GM12878 (cell line): ENCODE data around the gene RNF152. TPM values are rescaled to one million over a fixed set of nuclear protein-coding genes. Genes with fewer than 3 reads are reported as not detected.

Source experiments
- ATAC-seq: fragments of 200-7000 bp; cut with Tn5 transposase; 3 replicates; pipeline ENCODE4 v1.9.1; 2020; ENCODE audit warnings: mild to moderate bottlenecking, moderate library complexity
- BruUV-seq: library from RNA; stranded (reverse); fragments of 400-500 nt; replicated peaks from 2 replicates; lab custom pipeline; 2021; lab: Mats Ljungman, UMichigan
- CTCF ChIA-PET: fragments of 300-600 bp; sonication (Branson Sonifier 250); formaldehyde crosslinking; extraction: SDS; loops from one replicate; lab custom pipeline; 2021; ENCODE audit warnings: inconsistent platforms; lab: Yijun Ruan, JAX
- POLR2A ChIA-PET: fragments of 350-600 bp; formaldehyde crosslinking; extraction: SDS; loops from one replicate; lab custom pipeline; 2021; ENCODE audit warnings: inconsistent platforms; lab: Charles Lee
- RAD21 ChIA-PET: fragments of 300-600 bp; sonication (Branson Sonifier 250); formaldehyde crosslinking; loops from one replicate; lab custom pipeline; 2023; ENCODE audit warnings: antibody characterized with exemption; ENCODE audit not compliant: unreplicated experiment; lab: Charles Lee
- SMC1A ChIA-PET: fragments of 300-600 bp; sonication (Branson Sonifier 250); formaldehyde crosslinking; loops from one replicate; lab custom pipeline; 2023; ENCODE audit not compliant: unreplicated experiment, uncharacterized antibody; lab: Charles Lee
- DNase-seq: peaks from one replicate; pipeline ENCODE4 v3.0.0-alpha.2; 2011; ENCODE audit warnings: low read depth, low spot score
- FAIRE-seq: peaks from 3 replicates; lab custom pipeline; 2011; peaks lifted over from hg19 to GRCh38; lab: Jason Lieb, UNC
- H2AFZ ChIP-seq: 2 replicates; pipeline ENCODE4 v1.6.0; 2011; ENCODE audit warnings: low read depth, low read length, control low read depth; ENCODE audit not compliant: control insufficient read depth
- H3K27ac ChIP-seq: 2 replicates; pipeline ENCODE4 v1.5.1; 2011; ENCODE audit warnings: control low read depth; ENCODE audit not compliant: control insufficient read depth, insufficient read depth
- H3K27me3 ChIP-seq, 2 experiments: replicated peaks in 1 of 2; 2 replicates each; pipeline versions ENCODE4 v1.6.0 to v1.6.1; 2011; ENCODE audit warnings: low read length in 1 of 2; ENCODE audit not compliant: control insufficient read depth in 2 of 2, insufficient read depth in 2 of 2
- H3K36me3 ChIP-seq, 2 experiments: 2 replicates each; pipeline ENCODE4 v1.5.1; 2011; ENCODE audit warnings: low read length in 1 of 2; ENCODE audit not compliant: control insufficient read depth in 2 of 2, insufficient read depth in 2 of 2
- H3K4me1 ChIP-seq: 2 replicates; pipeline ENCODE4 v1.6.1; 2011; ENCODE audit warnings: mild to moderate bottlenecking, low read length, moderate library complexity, mixed read lengths; ENCODE audit not compliant: control insufficient read depth, insufficient read depth
- H3K4me2 ChIP-seq: 2 replicates; pipeline ENCODE4 v1.6.0; 2011; ENCODE audit warnings: control low read depth; ENCODE audit not compliant: control insufficient read depth, insufficient read depth
- H3K4me3 ChIP-seq: fragments of 200-600 bp; sonication (generic); 2 replicates; pipeline ENCODE4 v1.5.1; 2016
- H3K79me2 ChIP-seq: 2 replicates; pipeline ENCODE4 v1.6.0; 2011; ENCODE audit warnings: low read length; ENCODE audit not compliant: control insufficient read depth, insufficient read depth
- H3K9ac ChIP-seq: 2 replicates; pipeline ENCODE4 v1.8.0; 2011; ENCODE audit warnings: low read length, control low read depth, mixed read lengths; ENCODE audit not compliant: control insufficient read depth, insufficient read depth
- H3K9me3 ChIP-seq: replicated peaks from 3 replicates; pipeline ENCODE4 v1.5.1; 2011; ENCODE audit warnings: mild to moderate bottlenecking, low read length; ENCODE audit not compliant: control insufficient read depth, insufficient read depth
- H4K20me1 ChIP-seq: 2 replicates; pipeline ENCODE4 v1.6.0; 2011; ENCODE audit not compliant: control insufficient read depth, insufficient read depth
- CREB1 ChIP-seq: IDR thresholded peaks from 2 replicates; pipeline ENCODE4 v1.6.1; 2012; ENCODE audit warnings: low read depth, mild to moderate bottlenecking, inconsistent platforms
- DPF2 ChIP-seq: fragments of 450-650 bp; IDR thresholded peaks from 2 replicates; pipeline ENCODE4 v1.6.1; 2017; ENCODE audit warnings: mild to moderate bottlenecking
- GABPA ChIP-seq: IDR thresholded peaks from 2 replicates; pipeline ENCODE4 v1.6.1; 2014; ENCODE audit warnings: antibody characterized with exemption, low read depth, mild to moderate bottlenecking, inconsistent platforms
- IKZF1 ChIP-seq: fragments of 450-650 bp; conservative IDR thresholded peaks from 2 replicates; pipeline ENCODE4 v1.6.1; 2017; ENCODE audit warnings: antibody characterized with exemption, mild to moderate bottlenecking
- IKZF2 ChIP-seq, 2 experiments: fragments of 450-650 bp; IDR thresholded peaks; 2 replicates each; pipeline ENCODE4 v1.6.1; 2017; ENCODE audit warnings: mild to moderate bottlenecking in 2 of 2, moderate library complexity in 2 of 2
- NFIC ChIP-seq: IDR thresholded peaks from 2 replicates; pipeline ENCODE4 v1.6.1; 2012; ENCODE audit warnings: low read depth, mild to moderate bottlenecking, inconsistent platforms, low read length, moderate library complexity
- NR2C1 ChIP-seq: fragments of 450-650 bp; IDR thresholded peaks from 2 replicates; pipeline ENCODE4 v1.6.1; 2017; ENCODE audit warnings: antibody characterized with exemption, mild to moderate bottlenecking, moderate library complexity
- SIX5 ChIP-seq: IDR thresholded peaks from 2 replicates; pipeline ENCODE4 v1.6.1; 2011; ENCODE audit warnings: mild to moderate bottlenecking, low read depth, low read length, moderate library complexity; ENCODE audit not compliant: severe bottlenecking
- SMARCA5 ChIP-seq: fragments of 450-650 bp; IDR thresholded peaks from 2 replicates; pipeline ENCODE4 v1.6.1; 2017; ENCODE audit warnings: mild to moderate bottlenecking
- SREBF1 ChIP-seq: IDR thresholded peaks from 2 replicates; pipeline ENCODE4 v1.6.1; 2012; ENCODE audit warnings: mild to moderate bottlenecking, low read length
- STAT3 ChIP-seq: IDR thresholded peaks from 2 replicates; pipeline ENCODE4 v1.6.1; 2011; ENCODE audit warnings: low read depth, low read length, improper control_type of control experiment
- TCF7 ChIP-seq: IDR thresholded peaks from 2 replicates; pipeline ENCODE4 v1.6.1; 2014; ENCODE audit warnings: antibody characterized with exemption, borderline replicate concordance
- ZNF622 ChIP-seq: fragments of 450-650 bp; IDR thresholded peaks from 2 replicates; pipeline ENCODE4 v1.6.1; 2017; ENCODE audit warnings: mild to moderate bottlenecking, inconsistent platforms
- WGBS: methylation state at CpG from one replicate; pipeline ENCODE4 v1.1.6; 2016; ENCODE audit warnings: low lambda C conversion rate; ENCODE audit not compliant: insufficient replicate concordance, insufficient coverage; ENCODE audit errors: missing lambda C conversion rate; 5-methylcytosine and 5-hydroxymethylcytosine counted together
- in situ Hi-C: fragments of 300-500 bp; cut with MboI; formaldehyde crosslinking; loops from 9 replicates; pipeline ENCODE4 v1.14.3; 2018; ENCODE audit warnings: mixed read lengths
- intact Hi-C: fragments of 100-400 bp; cut with micrococcal nuclease; formaldehyde crosslinking; loops from one replicate; pipeline ENCODE4 v1.14.2; 2022; ENCODE audit not compliant: unreplicated experiment
- polyA plus RNA-seq, 11 experiments: library from polyadenylated mRNA; depleted of rRNA in 4 of 11; unstranded in 6 of 11; stranded (reverse) in 5 of 11; fragments of >200 nt; fragmentation: Nextera tagmentation in 4 of 11; fragmentation: Illumina TruSeq in 1 of 11; extraction: Ambion mirVana in 4 of 11; extraction: Trizol in 1 of 11; gene quantifications; 1 replicate in 1 of 11; 2 replicates in 10 of 11; pipeline versions ENCODE4 v1.2.1 to v1.2.3, GENCODE V29; 2011 to 2016; ENCODE audit warnings: inconsistent platforms in 2 of 11, missing spikeins in 2 of 11, low read depth in 1 of 11
- total RNA-seq, 4 experiments: library from RNA; depleted of rRNA in 3 of 4; stranded (reverse); fragments of >200 nt in 3 of 4; fragmentation: Illumina TruSeq in 1 of 4; extraction: Trizol in 1 of 4; gene quantifications; 2 replicates each; pipeline versions ENCODE4 v1.2.1 to v1.2.3, GENCODE V29; 2013 to 2021
- TF ChIP-seq, protein P1 (sequence below): IDR thresholded peaks from 2 replicates; pipeline ENCODE4 v1.6.1; 2012; ENCODE audit warnings: low read depth, low read length, improper control_type of control experiment
- TF ChIP-seq, protein P2 (sequence below): IDR thresholded peaks from 2 replicates; pipeline ENCODE4 v1.6.1; 2011; ENCODE audit warnings: mild to moderate bottlenecking, low read depth, low read length, moderate library complexity; ENCODE audit not compliant: insufficient replicate concordance
- TF ChIP-seq, protein P3 (sequence below): fragments of 450-650 bp; IDR thresholded peaks from 2 replicates; pipeline ENCODE4 v1.6.1; 2016; ENCODE audit warnings: mild to moderate bottlenecking
- TF ChIP-seq, protein P4 (sequence below): fragments of 150-350 bp; IDR thresholded peaks from 2 replicates; pipeline ENCODE4 v1.6.1; 2014; ENCODE audit warnings: mild to moderate bottlenecking, low read depth, low read length
- TF ChIP-seq, protein P5 (sequence below): IDR thresholded peaks from 2 replicates; pipeline ENCODE4 v1.6.1; 2012; ENCODE audit warnings: low read depth, low read length, improper control_type of control experiment

Gene RNF152
- total and polyA plus RNA-seq, 10 of the 15 experiments (the other 5 are each of a cell fraction or from before 2014, with no cell fraction given), result under 0.01 to 0.07 (median 0.03) TPM; not detected in 7

DNA sequence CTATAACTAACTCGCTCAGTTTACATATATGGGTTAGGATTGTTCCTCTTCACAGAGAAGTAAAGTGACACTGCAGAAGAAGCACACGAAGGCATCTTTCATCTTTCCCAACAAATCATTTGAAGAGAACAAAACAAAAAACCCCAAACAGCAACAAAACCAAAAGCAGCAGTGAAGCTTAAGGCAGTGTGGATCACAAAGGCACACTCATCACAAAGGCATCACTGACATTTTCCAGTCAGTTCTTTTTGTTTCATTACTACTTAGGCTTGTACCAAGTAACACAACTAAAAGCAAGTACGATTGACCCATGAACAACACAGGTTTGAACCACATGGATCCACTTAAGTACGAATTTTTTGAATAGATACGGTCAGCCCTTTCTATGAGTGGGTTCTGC lies 75.7 kb downstream of the RNF152 start:
- H3K9ac ChIP-seq, result no peak overlapping the region
- H3K4me1 ChIP-seq, result no peaks in the 10 kb centered on the region
- TF ChIP-seq IKZF2 (IDR thresholded peaks at IDR 0.05), result no peak
- TF ChIP-seq, protein P1, sequence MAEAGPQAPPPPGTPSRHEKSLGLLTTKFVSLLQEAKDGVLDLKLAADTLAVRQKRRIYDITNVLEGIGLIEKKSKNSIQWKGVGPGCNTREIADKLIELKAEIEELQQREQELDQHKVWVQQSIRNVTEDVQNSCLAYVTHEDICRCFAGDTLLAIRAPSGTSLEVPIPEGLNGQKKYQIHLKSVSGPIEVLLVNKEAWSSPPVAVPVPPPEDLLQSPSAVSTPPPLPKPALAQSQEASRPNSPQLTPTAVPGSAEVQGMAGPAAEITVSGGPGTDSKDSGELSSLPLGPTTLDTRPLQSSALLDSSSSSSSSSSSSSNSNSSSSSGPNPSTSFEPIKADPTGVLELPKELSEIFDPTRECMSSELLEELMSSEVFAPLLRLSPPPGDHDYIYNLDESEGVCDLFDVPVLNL, result no peak
- TF ChIP-seq, protein P2, sequence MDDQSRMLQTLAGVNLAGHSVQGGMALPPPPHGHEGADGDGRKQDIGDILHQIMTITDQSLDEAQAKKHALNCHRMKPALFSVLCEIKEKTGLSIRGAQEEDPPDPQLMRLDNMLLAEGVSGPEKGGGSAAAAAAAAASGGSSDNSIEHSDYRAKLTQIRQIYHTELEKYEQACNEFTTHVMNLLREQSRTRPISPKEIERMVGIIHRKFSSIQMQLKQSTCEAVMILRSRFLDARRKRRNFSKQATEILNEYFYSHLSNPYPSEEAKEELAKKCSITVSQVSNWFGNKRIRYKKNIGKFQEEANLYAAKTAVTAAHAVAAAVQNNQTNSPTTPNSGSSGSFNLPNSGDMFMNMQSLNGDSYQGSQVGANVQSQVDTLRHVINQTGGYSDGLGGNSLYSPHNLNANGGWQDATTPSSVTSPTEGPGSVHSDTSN, result no peak
- TF ChIP-seq CREB1, result no peak
- TF ChIP-seq SIX5, result no peak
- no peak for TF ChIP-seq TCF7
- no peak for TF ChIP-seq SMARCA5
- no peak for TF ChIP-seq GABPA
- TF ChIP-seq, protein P3, sequence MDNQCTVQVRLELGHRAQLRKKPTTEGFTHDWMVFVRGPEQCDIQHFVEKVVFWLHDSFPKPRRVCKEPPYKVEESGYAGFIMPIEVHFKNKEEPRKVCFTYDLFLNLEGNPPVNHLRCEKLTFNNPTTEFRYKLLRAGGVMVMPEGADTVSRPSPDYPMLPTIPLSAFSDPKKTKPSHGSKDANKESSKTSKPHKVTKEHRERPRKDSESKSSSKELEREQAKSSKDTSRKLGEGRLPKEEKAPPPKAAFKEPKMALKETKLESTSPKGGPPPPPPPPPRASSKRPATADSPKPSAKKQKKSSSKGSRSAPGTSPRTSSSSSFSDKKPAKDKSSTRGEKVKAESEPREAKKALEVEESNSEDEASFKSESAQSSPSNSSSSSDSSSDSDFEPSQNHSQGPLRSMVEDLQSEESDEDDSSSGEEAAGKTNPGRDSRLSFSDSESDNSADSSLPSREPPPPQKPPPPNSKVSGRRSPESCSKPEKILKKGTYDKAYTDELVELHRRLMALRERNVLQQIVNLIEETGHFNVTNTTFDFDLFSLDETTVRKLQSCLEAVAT, result no peak
- TF ChIP-seq SREBF1, result no peak
- no peak for TF ChIP-seq NFIC
- TF ChIP-seq, protein P4, sequence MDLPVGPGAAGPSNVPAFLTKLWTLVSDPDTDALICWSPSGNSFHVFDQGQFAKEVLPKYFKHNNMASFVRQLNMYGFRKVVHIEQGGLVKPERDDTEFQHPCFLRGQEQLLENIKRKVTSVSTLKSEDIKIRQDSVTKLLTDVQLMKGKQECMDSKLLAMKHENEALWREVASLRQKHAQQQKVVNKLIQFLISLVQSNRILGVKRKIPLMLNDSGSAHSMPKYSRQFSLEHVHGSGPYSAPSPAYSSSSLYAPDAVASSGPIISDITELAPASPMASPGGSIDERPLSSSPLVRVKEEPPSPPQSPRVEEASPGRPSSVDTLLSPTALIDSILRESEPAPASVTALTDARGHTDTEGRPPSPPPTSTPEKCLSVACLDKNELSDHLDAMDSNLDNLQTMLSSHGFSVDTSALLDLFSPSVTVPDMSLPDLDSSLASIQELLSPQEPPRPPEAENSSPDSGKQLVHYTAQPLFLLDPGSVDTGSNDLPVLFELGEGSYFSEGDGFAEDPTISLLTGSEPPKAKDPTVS, result no peak
- no peak for TF ChIP-seq NR2C1
- TF ChIP-seq, protein P5, sequence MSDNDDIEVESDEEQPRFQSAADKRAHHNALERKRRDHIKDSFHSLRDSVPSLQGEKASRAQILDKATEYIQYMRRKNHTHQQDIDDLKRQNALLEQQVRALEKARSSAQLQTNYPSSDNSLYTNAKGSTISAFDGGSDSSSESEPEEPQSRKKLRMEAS, result no peak
- no peak for TF ChIP-seq DPF2
- no peak for TF ChIP-seq STAT3
- TF ChIP-seq IKZF1, result no peak
- no peak for TF ChIP-seq ZNF622
- ATAC-seq (no peak), FAIRE-seq (no peak), DNase-seq (no peak)
- no peak overlapping the region for H3K27ac ChIP-seq
- H4K20me1 ChIP-seq, result no peaks in the 10 kb centered on the region
- no peak overlapping the region for H2AFZ ChIP-seq
- POLR2A ChIA-PET, result no interaction called here
- H3K36me3 ChIP-seq, result no peaks in the 10 kb centered on the region
- WGBS, result 23% methylated on average over 5 of the region's 5 CpGs
- SMC1A ChIA-PET, result no interaction called here
- no peaks in the 10 kb centered on the region for H3K9me3 ChIP-seq
- intact Hi-C loops, result no loop called here
- no peak overlapping the region for H3K4me2 ChIP-seq
- H3K79me2 ChIP-seq, result no peaks in the 10 kb centered on the region
- in situ Hi-C loops, result no loop called here
- BruUV-seq, result no TSS peak
- H3K27me3 ChIP-seq, result no peaks in the 10 kb centered on the region
- CTCF ChIA-PET, result no interaction called here
- H3K4me3 ChIP-seq, result no peak overlapping the region
- RAD21 ChIA-PET, result no interaction called here
